Upper lobe of right lung (tissue), 1 donor: ENCODE measurements around the gene WRAP73. TPM values are rescaled to one million over a fixed set of nuclear protein-coding genes. Genes with fewer than 3 reads are reported as not detected.

ENCODE experiments used
- ATAC-seq: fragments of 200-7000 bp; cut with Tn5 transposase; one replicate; pipeline ENCODE4 v1.9.1; 2020; ENCODE audit warnings: mild to moderate bottlenecking, moderate library complexity
- DNase-seq: peaks from one replicate; pipeline ENCODE4 v3.0.0-alpha.2; 2020
- H3K27ac ChIP-seq: fragments of 200-600 bp; one replicate; pipeline ENCODE4 v1.8.0; 2022
- H3K27me3 ChIP-seq: fragments of 200-600 bp; one replicate; pipeline ENCODE4 v1.8.0; 2022; ENCODE audit warnings: mild to moderate bottlenecking
- H3K36me3 ChIP-seq: fragments of 200-600 bp; one replicate; pipeline ENCODE4 v1.8.0; 2022
- H3K4me1 ChIP-seq: fragments of 200-600 bp; one replicate; pipeline ENCODE4 v1.8.0; 2022
- H3K4me3 ChIP-seq: fragments of 200-600 bp; one replicate; pipeline ENCODE4 v1.8.0; 2022; ENCODE audit warnings: mild to moderate bottlenecking
- H3K9me3 ChIP-seq: fragments of 200-600 bp; one replicate; pipeline ENCODE4 v1.8.0; 2022
- CTCF ChIP-seq: fragments of 200-600 bp; IDR thresholded peaks from one replicate; pipeline ENCODE4 v1.8.0; 2022; ENCODE audit warnings: antibody characterized with exemption
- intact Hi-C: fragments of 100-400 bp; cut with DNase I; formaldehyde crosslinking; loops from one replicate; pipeline ENCODE4 v1.11.0; 2022
- total RNA-seq: library from RNA; stranded (reverse); fragmentation: NEBNext Ultra II Directional; extraction: Animal tissue kit (Norgen Biotek cat#: 25700); gene quantifications from one replicate; pipeline ENCODE4 v1.2.1, GENCODE V29; 2021
- donor health status: DM: no; HTN: yes; CAD: no; lungs with severe emphysema.

WRAP73 gene
- total RNA-seq, 1 donor from 2014 or later = 18.5 TPM

GRCh38 chr1:3639397-3639911, 10.4 kb downstream of the WRAP73 start:
- peak; percentile 28 for ATAC-seq
- DNase-seq = peak; percentile 44
- TF ChIP-seq CTCF = no peak

GRCh38 chr1:3638676-3639075, 11.2 kb downstream of the WRAP73 start:
- TF ChIP-seq CTCF = no peak
- no peak for ATAC-seq
- no peaks in the 10 kb centered on the region for H3K27me3 ChIP-seq
- DNase-seq = peak; percentile 34
- H3K27ac ChIP-seq = no peak overlapping the region
- intact Hi-C loops = no loop called here
- H3K4me3 ChIP-seq = no peak overlapping the region
- H3K4me1 ChIP-seq = no peaks in the 10 kb centered on the region
- peaks cover 56% of the 10 kb centered on the region for H3K36me3 ChIP-seq
- no peaks in the 10 kb centered on the region for H3K9me3 ChIP-seq

More at GRCh38 chr1:3639397-3639911, 10.4 kb downstream of the WRAP73 start:
- no peaks in the 10 kb centered on the region for H3K9me3 ChIP-seq
- H3K36me3 ChIP-seq = peaks cover 49% of the 10 kb centered on the region
- no peaks in the 10 kb centered on the region for H3K4me1 ChIP-seq
- no peak overlapping the region for H3K27ac ChIP-seq
- no peaks in the 10 kb centered on the region for H3K27me3 ChIP-seq
- intact Hi-C loops = no loop called here
- no peak overlapping the region for H3K4me3 ChIP-seq

DNA sequence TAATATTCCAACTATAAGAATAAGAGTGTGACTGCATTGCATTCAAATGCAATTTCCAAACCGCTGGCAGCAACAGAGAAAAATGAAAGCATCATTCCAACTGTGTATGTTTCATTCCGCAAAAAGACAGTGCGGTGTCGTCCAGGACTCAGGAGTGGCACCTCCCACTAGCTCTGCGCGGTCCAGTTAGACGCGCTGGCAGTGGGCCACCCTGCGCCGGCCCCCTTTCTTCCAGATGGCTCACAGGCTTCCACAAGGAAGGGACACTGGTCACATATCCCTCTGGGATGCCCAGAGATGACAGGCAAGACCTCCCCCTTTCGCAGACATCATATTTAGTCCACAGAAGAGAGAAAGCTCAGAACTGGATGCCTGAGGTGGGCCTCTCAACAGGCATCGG, 11.9 kb downstream of the WRAP73 start:
- peak; percentile 20 for DNase-seq
- no peak for ATAC-seq
- H3K4me3 ChIP-seq = no peak overlapping the region
- peaks cover 58% of the 10 kb centered on the region for H3K36me3 ChIP-seq
- H3K27ac ChIP-seq = no peak overlapping the region
- no peaks in the 10 kb centered on the region for H3K27me3 ChIP-seq
- no peaks in the 10 kb centered on the region for H3K9me3 ChIP-seq
- intact Hi-C loops = no loop called here
- H3K4me1 ChIP-seq = no peaks in the 10 kb centered on the region
- TF ChIP-seq CTCF = no peak

GRCh38 chr1:3636531-3636930, 13.4 kb downstream of the WRAP73 start:
- Histone ChIP-seq H3K27me3 (no peaks in the 10 kb centered on the region), H3K4me1 (no peaks in the 10 kb centered on the region), H3K36me3 (peaks cover 68% of the 10 kb centered on the region), H3K4me3 (no peak overlapping the region), H3K27ac (no peak overlapping the region), H3K9me3 (no peaks in the 10 kb centered on the region)
- intact Hi-C loops = no loop called here
- no peak for TF ChIP-seq CTCF
- ATAC-seq = no peak
- peak; percentile 44 for DNase-seq

GRCh38 chr1:3636080-3636479, 13.8 kb downstream of the WRAP73 start:
- peaks cover 72% of the 10 kb centered on the region for H3K36me3 ChIP-seq

More at GRCh38 chr1:3636080-3636479, 13.8 kb downstream of the WRAP73 start:
- DNase-seq (peak; percentile 13), ATAC-seq (no peak)
- Histone ChIP-seq H3K4me3 (no peak overlapping the region), H3K27me3 (no peaks in the 10 kb centered on the region), H3K27ac (no peak overlapping the region), H3K4me1 (no peaks in the 10 kb centered on the region), H3K9me3 (no peaks in the 10 kb centered on the region)
- intact Hi-C loops = no loop called here
- TF ChIP-seq CTCF = no peak
